Lower leg skin (tissue), 3 donors: ENCODE results near the gene DAZ2.
"Not testable (repeated sequence)": the region's sequence is repeated elsewhere in the genome, so short reads cannot be mapped to it uniquely, and the experiment has no call there.

ENCODE experiments used
- CTCF ChIP-seq, 3 donors: fragments of 450-650 bp; IDR thresholded peaks; one replicate each; pipeline ENCODE4 v1.5.1; 2016; ENCODE audit warnings: antibody characterized with exemption in 3 of 3, mild to moderate bottlenecking in 3 of 3, moderate library complexity in 2 of 3
- POLR2A ChIP-seq, 2 donors: fragments of 450-650 bp; IDR thresholded peaks; one replicate each; pipeline ENCODE4 v1.6.1; 2016 to 2017; ENCODE audit warnings: antibody characterized with exemption in 2 of 2, mild to moderate bottlenecking in 1 of 2, moderate library complexity in 1 of 2

- TF ChIP-seq CTCF, POLR2A (IDR thresholded peaks at IDR 0.05): not testable (repeated sequence)
Measured at GRCh38 chrY:23219233-23219632, at the start of gene DAZ2.
